SH-SY5Y (cell line): Measurements from ENCODE around the gene IL4I1.

ENCODE experiments used
- GATA2 ChIP-seq: IDR thresholded peaks from 2 replicates; pipeline ENCODE4 v1.6.1; 2011; ENCODE audit warnings: mild to moderate bottlenecking, low read depth, low read length
- GATA3 ChIP-seq: IDR thresholded peaks from 2 replicates; pipeline ENCODE4 v1.6.1; 2011; ENCODE audit warnings: low read depth, mild to moderate bottlenecking, low read length, moderate library complexity

DNA sequence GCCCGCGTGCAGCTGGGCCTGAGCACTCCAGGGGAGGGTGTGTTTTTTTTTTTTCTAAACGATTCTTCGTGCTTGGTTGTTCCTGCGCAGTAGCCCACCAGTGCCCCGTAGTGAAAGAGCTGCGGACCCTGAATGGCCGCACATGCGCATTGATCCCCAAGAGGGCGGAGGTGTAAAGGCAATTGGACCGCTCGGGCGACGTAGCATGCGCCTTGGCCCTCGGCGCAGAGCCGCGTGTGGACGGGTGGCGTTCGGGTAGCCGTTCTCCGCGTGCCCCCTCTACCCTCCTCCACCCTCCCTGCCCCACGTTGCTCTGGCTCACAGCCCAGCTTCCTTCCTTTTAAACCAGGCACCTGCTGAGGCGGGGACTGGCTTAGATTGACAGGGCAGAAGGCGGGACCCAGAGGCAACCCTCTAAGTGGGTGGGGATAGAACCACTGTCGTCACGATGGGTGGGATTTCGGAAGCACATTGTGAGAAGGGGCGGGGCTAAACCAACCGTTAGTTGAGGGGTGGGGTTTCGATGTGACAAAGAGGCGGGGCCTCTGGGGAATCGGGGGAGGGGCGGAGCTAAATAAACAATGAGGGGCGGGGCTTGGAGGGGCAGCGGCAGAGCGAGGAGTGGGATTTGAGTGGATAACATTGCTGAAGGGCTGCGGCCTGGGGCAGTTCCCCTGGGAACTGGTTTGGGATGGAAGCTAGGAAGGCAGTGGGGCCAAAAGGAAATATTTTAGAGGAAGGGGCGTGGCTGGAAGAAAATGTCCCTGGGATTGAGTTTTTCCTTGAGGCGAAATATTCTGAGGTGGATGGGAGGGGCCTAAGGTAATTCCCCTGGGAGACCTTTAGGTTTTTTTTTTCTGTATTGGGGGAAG lies 33.2 kb upstream of the IL4I1 start:
- TF ChIP-seq GATA3 (no peak), GATA2 (no peak)
